ENCODE measurements around the gene CYP46A1. TPM values are rescaled to one million over a fixed set of nuclear protein-coding genes. Genes with fewer than 3 reads are reported as not detected.

CYP46A1 gene
- total and polyA plus RNA-seq, 2 donors (not counting 1 experiment from before 2014, with no cell fraction given) = 0.11 to 0.33 TPM

DNA sequence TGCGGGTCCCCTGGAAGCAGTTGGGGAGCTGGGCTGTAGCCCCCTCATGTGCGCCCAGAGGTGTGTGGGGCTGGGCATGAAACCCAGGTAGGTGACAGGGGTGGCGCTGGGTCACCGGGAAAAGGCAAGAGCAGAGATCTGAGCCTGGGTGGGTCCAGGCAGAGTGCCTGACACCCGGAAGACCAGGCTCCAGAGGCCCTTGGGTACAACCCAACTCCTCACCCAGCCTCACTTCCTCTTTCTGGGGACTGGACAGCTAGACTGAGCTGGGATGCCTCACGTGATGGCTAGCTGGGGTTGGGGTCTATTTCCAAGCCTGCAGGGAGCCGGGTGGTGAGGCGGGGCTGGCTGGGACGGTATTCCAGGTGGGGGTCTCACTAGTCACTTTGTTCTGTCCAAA, 16.3 kb upstream of the CYP46A1 start:
- Histone ChIP-seq H3K9me3 (ENCODE audit: control insufficient read depth, insufficient read depth, low read depth, low read length) (no peaks in the 10 kb centered on the region), H3K9ac (ENCODE audit: insufficient read depth, low read length) (no peak overlapping the region), H2AFZ (ENCODE audit: low read length) (no peak overlapping the region), H3K27me3 (ENCODE audit: control insufficient read depth, insufficient read depth, low read length) (no peaks in the 10 kb centered on the region), H3K4me2 (ENCODE audit: extremely low read depth, insufficient read depth, low read length) (no peak overlapping the region), H3K79me2 (ENCODE audit: control insufficient read depth, insufficient read depth, low read length) (no peaks in the 10 kb centered on the region), H4K20me1 (ENCODE audit: control insufficient read depth, extremely low read depth, insufficient read depth, low read length) (no peaks in the 10 kb centered on the region), H3K27ac (ENCODE audit: insufficient read depth, low read length) (no peak overlapping the region), H3K36me3 (ENCODE audit: control insufficient read depth, insufficient read depth, low read length) (no peaks in the 10 kb centered on the region), H3K4me3 (replicated peaks in 1 of 4; ENCODE audit: control extremely low read depth in 1 of 4, insufficient read depth in 1 of 4, low read depth in 3 of 4, low read length in 4 of 4) (no peak overlapping the region), H3K4me1 (ENCODE audit: control insufficient read depth, extremely low read depth, insufficient read depth, low read length) (no peaks in the 10 kb centered on the region)
- no peak for DNase-seq (ENCODE audit: low read depth in 2 of 2)
- TF ChIP-seq EZH2 (IDR thresholded peaks at IDR 0.05; ENCODE audit: low read length, missing control alignments) = no peak
- TF ChIP-seq, protein P1, sequence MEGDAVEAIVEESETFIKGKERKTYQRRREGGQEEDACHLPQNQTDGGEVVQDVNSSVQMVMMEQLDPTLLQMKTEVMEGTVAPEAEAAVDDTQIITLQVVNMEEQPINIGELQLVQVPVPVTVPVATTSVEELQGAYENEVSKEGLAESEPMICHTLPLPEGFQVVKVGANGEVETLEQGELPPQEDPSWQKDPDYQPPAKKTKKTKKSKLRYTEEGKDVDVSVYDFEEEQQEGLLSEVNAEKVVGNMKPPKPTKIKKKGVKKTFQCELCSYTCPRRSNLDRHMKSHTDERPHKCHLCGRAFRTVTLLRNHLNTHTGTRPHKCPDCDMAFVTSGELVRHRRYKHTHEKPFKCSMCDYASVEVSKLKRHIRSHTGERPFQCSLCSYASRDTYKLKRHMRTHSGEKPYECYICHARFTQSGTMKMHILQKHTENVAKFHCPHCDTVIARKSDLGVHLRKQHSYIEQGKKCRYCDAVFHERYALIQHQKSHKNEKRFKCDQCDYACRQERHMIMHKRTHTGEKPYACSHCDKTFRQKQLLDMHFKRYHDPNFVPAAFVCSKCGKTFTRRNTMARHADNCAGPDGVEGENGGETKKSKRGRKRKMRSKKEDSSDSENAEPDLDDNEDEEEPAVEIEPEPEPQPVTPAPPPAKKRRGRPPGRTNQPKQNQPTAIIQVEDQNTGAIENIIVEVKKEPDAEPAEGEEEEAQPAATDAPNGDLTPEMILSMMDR (conservative IDR thresholded peaks at IDR 0.05 in 1 of 2, IDR thresholded peaks at IDR 0.05 in 1 of 2; ENCODE audit: low read depth in 1 of 2, low read length in 2 of 2) = no peak

DNA sequence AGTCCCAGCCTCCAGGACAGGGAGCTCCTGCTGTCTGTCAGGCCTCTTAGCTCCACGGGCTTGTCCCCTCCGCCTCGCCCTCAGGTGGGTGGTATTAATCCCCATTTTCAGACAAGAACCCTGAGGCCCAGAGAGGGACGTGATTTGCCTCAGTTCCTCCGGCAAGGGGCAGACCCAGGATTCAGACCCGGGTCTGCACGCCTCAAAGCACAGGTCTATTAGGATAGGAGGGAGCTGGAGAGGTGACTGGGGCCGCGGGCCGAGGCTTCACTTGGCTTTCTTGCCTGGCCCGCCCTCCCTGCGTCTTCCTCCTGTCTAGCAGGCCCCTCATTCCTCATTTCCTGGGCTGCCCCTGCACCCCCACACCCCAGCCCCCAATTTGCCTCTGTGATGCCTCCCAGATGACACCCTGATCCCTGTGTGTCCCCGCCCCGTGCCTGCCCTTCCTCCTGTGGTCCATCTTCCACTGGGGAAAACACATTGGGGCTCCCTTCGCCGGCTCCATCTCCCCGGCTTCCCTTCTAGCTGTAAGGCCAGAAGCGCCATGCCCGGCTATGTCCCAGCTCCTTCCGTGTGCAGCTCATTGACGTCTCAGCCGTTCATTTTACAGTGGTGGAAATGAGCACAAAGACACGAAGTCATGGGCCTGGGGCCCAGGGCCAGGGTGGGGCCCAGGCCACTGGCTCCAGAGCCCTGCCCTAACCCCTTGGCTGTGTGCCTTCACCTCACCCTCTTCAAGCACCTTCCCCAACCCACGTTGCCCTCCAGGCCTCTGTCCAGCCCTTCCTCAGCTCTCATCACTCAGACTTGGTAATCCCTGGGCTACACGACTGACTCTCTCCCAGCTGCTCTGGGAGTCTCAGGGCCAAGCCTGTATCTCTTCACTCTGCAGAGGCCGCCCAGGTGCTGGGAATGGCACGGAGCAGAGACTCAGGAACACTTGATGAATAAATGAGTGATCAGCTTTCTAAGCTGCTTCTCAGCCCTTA, 15.5 kb upstream of the CYP46A1 start:
- Histone ChIP-seq H4K20me1 (ENCODE audit: control insufficient read depth, extremely low read depth, insufficient read depth, low read length) (no peaks in the 10 kb centered on the region), H3K27me3 (ENCODE audit: control insufficient read depth, insufficient read depth, low read length) (no peaks in the 10 kb centered on the region), H3K4me2 (ENCODE audit: extremely low read depth, insufficient read depth, low read length) (no peak overlapping the region), H3K36me3 (ENCODE audit: control insufficient read depth, insufficient read depth, low read length) (no peaks in the 10 kb centered on the region), H2AFZ (ENCODE audit: low read length) (no peak overlapping the region), H3K79me2 (ENCODE audit: control insufficient read depth, insufficient read depth, low read length) (no peaks in the 10 kb centered on the region), H3K4me1 (ENCODE audit: control insufficient read depth, extremely low read depth, insufficient read depth, low read length) (no peaks in the 10 kb centered on the region), H3K27ac (ENCODE audit: insufficient read depth, low read length) (no peak overlapping the region), H3K9me3 (ENCODE audit: control insufficient read depth, insufficient read depth, low read depth, low read length) (no peaks in the 10 kb centered on the region), H3K9ac (ENCODE audit: insufficient read depth, low read length) (no peak overlapping the region), H3K4me3 (replicated peaks in 1 of 4; ENCODE audit: control extremely low read depth in 1 of 4, insufficient read depth in 1 of 4, low read depth in 3 of 4, low read length in 4 of 4) (no peak overlapping the region)
- TF ChIP-seq, protein P1 (conservative IDR thresholded peaks at IDR 0.05 in 1 of 2, IDR thresholded peaks at IDR 0.05 in 1 of 2; ENCODE audit: low read depth in 1 of 2, low read length in 2 of 2) = no peak
- TF ChIP-seq EZH2 (IDR thresholded peaks at IDR 0.05; ENCODE audit: low read length, missing control alignments) = no peak
- DNase-seq (ENCODE audit: low read depth in 2 of 2) = no peak

DNA sequence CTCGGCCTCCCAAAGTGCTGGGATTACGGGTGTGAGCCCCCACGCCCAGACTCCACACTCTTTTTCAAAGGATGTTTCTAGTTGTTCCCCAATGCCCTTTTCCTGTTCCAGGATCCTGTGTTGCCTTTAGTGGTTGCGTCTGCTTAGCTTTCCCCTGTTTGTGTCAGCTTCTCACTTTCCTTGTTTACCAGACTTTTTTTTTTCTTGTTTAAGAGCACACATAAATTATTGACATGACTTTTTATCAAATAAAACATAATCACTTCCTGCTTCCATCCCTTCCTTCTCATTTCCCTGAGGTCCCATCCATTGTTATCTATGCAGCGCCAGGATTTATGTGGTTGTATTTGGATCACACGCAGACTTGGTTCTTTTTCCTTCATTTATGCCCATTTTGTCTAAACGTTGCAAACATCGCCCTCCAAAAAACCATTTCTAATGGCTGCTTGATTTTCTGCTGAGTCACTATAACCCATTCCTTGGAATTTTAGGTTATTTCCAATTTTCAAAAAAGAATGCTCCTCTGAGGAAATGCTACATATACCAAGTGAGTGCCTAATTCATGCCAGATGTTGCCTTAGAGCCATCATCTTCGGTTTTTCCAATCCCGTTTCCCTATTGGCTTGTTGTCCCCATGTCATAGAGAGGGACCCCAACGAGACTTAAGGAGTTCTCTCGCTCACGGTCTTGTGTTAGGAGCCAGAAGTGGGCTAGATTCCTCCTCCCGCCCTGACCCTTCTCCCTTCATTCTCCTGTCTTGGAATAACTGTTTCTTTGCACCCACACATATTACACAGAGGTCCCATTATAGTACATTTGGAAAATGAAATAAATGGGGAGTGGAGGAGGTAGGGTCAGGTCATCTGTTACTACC, 13.5 kb upstream of the CYP46A1 start:
- no peaks in the 10 kb centered on the region for H3K9me3 ChIP-seq (ENCODE audit: control insufficient read depth, insufficient read depth, low read depth, low read length)
- no peak overlapping the region for H3K4me3 ChIP-seq (replicated peaks in 1 of 4; ENCODE audit: control extremely low read depth in 1 of 4, insufficient read depth in 1 of 4, low read depth in 3 of 4, low read length in 4 of 4)
- no peak overlapping the region for H3K27ac ChIP-seq (ENCODE audit: insufficient read depth, low read length)
- DNase-seq (ENCODE audit: low read depth in 2 of 2) = peak in 1 of 2 donors; percentile 70
- no peak overlapping the region for H3K9ac ChIP-seq (ENCODE audit: insufficient read depth, low read length)
- no peaks in the 10 kb centered on the region for H3K79me2 ChIP-seq (ENCODE audit: control insufficient read depth, insufficient read depth, low read length)
- no peak overlapping the region for H3K4me2 ChIP-seq (ENCODE audit: extremely low read depth, insufficient read depth, low read length)
- no peaks in the 10 kb centered on the region for H3K27me3 ChIP-seq (ENCODE audit: control insufficient read depth, insufficient read depth, low read length)
- no peaks in the 10 kb centered on the region for H4K20me1 ChIP-seq (ENCODE audit: control insufficient read depth, extremely low read depth, insufficient read depth, low read length)
- H3K4me1 ChIP-seq (ENCODE audit: control insufficient read depth, extremely low read depth, insufficient read depth, low read length) = no peaks in the 10 kb centered on the region
- no peaks in the 10 kb centered on the region for H3K36me3 ChIP-seq (ENCODE audit: control insufficient read depth, insufficient read depth, low read length)
- TF ChIP-seq, protein P1 (conservative IDR thresholded peaks at IDR 0.05 in 1 of 2, IDR thresholded peaks at IDR 0.05 in 1 of 2; ENCODE audit: low read depth in 1 of 2, low read length in 2 of 2) = no peak
- TF ChIP-seq EZH2 (IDR thresholded peaks at IDR 0.05; ENCODE audit: low read length, missing control alignments) = no peak
- no peak overlapping the region for H2AFZ ChIP-seq (ENCODE audit: low read length)
